Activated CD4-positive, alpha-beta T cell treated with anti-CD3 and anti-CD28 coated beads, Interleukin-2, amount 50 U/mL, for 24 hours (primary cell): ENCODE measurements around the gene FANCI.
A peak's percentile ranks its signal among the peaks of the same experiment; 100 is the strongest.

Experiments
- DNase-seq, 2 donors: peaks; one replicate each; pipeline ENCODE4 v3.0.0-alpha.2; 2020; ENCODE audit warnings: low read depth in 1 of 2, low spot score in 1 of 2

FANCI gene

DNA sequence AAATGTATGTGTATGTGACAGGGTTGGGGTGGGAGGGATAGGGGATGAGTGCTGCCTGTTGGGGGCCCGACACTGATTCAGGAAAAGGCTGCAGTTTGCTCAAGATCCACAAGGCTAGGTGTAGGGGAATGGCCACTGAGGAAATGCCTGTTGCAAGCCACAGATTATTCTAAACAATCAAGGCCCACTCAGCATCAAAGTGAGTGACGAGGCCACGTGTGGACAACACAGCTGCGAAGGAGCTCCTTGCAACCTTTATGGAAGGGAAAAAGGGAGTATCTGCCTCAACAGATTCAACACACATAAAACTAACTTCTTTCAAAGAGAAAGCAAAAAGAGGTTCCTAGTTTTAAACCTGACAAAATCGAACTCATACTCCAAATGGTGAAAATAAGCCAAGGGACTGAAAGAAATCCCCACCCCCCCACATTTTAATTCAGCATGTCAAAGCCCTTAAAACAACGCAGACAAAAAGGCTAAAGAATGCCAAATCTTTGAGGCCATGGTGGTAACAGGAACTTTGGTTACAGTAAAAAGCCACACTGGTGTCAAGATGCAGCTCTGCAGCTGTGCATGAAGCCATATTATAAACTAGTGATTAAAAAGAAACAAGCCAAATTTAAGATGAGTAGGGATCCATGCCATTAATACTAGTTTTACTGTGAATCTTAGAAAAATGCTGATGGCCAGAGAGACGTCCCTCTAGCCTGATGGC, 87.3 kb downstream of the FANCI start:
- no peak for DNase-seq

DNA sequence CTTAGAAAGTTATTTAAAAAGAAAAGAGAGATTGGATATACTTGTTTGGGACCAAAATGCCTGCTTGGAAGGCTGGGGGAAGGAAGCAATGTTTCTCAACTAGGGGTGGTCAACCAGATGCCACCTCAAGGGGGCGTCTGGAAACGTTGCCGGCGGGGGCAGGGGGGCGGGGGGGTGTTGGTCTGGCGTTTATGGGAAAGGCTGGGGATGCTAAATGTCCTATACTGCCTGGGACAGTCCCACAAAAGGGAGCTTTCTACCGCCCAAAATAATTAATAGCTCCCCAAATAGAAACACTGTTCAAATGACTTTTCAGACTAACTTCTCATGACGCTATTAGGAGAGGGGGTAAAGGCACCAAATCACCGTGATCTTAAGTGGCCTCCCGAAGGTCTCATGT, 88.7 kb downstream of the FANCI start:
- no peak for DNase-seq

DNA sequence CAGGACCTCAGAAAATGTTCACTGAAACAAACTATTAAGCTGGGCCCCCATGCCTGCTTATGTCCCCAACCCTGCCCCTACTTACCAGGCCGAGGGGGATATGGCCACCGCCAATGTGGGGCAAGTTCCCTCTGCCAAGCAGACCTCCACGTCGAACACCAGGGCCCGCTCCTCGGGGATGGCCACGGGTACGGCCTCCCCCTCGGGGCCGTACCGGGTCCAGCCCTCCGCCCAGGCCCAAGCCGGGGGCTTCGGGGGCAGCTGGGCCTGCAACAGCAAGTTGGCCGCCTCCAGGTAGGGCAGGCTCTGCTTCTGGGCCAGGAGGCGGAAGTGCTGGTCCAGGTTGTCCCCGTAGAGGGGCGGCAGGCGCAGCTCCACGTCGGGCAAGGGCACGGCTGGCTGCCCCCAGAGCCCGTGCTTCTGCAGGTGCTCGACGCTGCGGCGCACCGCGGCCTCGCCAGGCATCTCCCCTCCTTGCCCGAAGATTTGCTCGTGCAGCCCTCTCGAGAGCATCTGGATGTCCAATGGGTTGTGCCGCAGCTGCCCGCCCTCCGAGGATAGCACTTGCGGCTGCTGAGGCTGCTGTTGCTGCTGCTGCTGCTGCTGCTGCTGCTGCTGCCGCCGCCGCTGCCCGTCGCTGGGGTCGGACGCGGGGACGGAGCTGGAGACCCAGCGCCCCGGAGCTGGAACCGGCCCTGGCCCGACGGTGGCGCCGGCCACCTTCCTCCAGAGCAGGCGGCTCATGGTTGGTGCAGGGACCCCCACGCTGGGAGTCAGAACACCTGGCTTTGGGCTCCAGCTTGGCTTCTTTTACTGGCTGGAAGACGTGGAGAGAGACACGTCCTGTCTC, 89.5 kb downstream of the FANCI start:
- DNase-seq: no peak

DNA sequence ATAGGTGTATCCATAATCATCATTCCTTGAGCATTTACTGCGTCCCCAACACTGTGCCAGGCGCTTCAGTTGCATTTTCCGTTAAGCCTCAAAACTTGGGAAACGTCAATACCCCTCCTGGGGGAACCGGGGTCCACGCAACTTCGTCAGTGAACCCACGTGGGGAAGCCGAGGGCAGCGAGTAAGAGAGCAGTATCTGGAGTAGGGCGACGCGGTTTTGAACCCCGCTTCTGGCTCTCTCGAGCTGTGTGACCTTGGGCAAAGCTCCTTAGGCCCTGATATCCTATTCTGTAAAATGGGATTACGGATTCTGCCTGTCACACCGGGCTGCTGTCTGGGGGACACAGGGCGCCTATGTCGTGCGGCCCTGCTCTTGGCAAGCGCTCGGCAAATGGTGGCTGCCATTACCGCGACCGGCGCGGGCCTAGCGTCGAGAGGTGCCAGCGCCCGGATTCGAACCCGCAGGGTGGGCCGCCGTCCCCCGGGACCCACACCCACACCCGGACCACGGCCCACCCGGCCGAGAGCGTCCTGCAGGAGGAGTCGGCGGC, 90.3 kb downstream of the FANCI start:
- DNase-seq: no peak

GRCh38 chr15:89334510-89335297, 90.9 kb downstream of the FANCI start, which contains the start of gene POLG:
TSS of gene POLG (minus strand) at chr15:89334824. CDS start at chr15:89333754, 1,070 bp downstream.
- peak; percentile 99 to 100 for DNase-seq

- no peak for DNase-seq
These were observed 91.7 kb downstream of the FANCI start for GRCh38 chr15:89335298-89336041.

DNA sequence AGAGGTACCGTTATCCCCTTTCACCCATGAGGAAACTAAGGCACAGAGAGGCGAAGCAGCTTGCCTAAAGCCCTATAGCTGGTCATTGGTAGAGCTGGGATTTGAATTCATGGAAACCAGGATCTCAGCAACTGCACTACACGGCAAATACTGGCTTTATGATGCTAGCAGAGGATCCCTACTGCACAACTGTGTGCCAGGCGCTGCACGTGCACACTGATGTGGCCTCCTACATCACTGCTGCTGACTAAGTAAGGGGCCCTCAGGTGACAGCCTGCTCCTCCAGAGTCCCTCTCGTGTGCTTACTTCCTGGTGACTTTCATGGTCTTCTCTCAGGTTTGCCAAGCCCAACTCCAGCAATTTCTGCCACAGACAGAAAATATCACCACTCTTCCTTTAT, 94.3 kb downstream of the FANCI start:
- DNase-seq: no peak

GRCh38 chr15:89340573-89340972, 96.8 kb downstream of the FANCI start:
- no peak for DNase-seq

- DNase-seq: no peak
These were observed 97.7 kb downstream of the FANCI start for GRCh38 chr15:89341316-89342005.

GRCh38 chr15:89342840-89343239, 99.1 kb downstream of the FANCI start:
- DNase-seq: no peak

GRCh38 chr15:89345248-89345647, 101.5 kb downstream of the FANCI start:
- no peak for DNase-seq

- no peak for DNase-seq
These were observed 102.9 kb downstream of the FANCI start for GRCh38 chr15:89346516-89347231.

- no peak for DNase-seq
These were observed 105.4 kb downstream of the FANCI start for GRCh38 chr15:89349206-89349558.

DNA sequence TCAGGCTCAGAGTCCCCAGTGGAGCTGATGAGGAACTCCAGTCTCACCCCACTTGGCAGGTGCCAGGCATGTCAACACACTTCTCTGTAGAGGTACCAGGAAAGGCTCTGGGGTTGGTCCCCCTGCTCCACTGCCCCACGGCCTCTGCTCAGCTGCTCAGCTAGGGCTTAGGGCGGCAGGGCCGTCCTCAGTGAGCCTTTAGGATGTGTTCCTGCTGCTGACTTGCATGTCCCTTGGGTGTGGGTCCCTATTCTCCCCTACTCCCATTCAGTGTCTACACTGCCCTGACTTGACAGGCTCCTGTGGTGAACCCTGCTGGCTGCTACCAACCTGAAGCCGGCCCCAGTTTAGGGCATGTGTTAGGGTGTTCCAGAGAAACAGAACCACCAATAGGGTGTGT, 108.7 kb downstream of the FANCI start:
- no peak for DNase-seq

GRCh38 chr15:89353991-89354390, 110.2 kb downstream of the FANCI start:
- no peak for DNase-seq

GRCh38 chr15:89356634-89357298, 113.0 kb downstream of the FANCI start:
- DNase-seq: no peak

DNA sequence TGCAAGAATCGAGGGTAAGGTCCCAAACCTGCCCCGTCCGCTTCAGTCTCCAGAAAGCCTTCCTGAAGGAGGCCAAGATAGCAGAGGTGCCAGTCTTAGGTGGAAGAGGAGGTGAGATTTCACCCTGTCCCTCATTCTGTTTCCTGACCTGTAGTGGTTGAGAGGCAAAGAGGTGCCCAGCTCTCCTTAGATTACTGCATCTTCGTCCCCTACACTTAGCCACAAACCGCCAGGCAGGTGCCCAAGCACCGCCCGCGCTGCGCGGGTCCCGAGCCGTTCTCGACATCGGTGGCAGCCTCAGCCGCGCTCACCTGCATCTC, 114.6 kb downstream of the FANCI start:
- no peak for DNase-seq

GRCh38 chr15:89358755-89359439, 115.1 kb downstream of the FANCI start:
- peak; percentile 77 to 79 for DNase-seq
